ENCODE results near the gene ADCY2. TPM values are rescaled to one million over a fixed set of nuclear protein-coding genes. Genes with fewer than 3 reads are reported as not detected.

The ADCY2 gene
- polyA plus RNA-seq, 1 of the 3 experiments (the other 2 are of a cell fraction), result not detected

DNA sequence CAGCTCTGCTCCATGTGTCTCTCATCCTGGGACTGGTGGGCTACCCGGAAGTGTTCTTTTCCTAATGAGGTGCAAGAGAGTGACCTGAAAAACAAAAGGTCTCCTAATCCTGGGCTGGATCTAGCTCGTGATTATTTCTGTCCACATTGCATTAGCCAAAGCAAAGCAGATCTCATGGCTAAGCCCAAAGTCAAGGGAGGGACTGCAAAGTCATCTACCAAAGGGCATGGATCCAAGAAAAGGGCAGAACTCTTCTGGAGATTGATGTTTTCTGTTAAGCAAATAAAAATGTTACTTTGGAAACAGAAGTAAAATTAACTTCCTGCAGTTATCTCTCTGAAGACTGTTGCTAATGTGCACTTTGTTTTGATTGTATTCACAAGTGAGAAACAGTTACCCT is 229.8 kb downstream of the ADCY2 start:
- no peak overlapping the region for H3K4me2 ChIP-seq
- ChIA-PET POLR2A (no interaction called here), CTCF (interaction anchor here (1.1 kb wide), 1 partner anchor 52 kb away, joined by 3 read pairs; no protein-coding TSS in a partner anchor)
- DNase-seq, result no peak
- no peaks in the 10 kb centered on the region for H3F3A ChIP-seq (replicated peaks; ENCODE audit: insufficient read depth)
- TF ChIP-seq MEF2A (IDR thresholded peaks at IDR 0.05; ENCODE audit: borderline replicate concordance, low read depth), result no peak
- H3K9me3 ChIP-seq, result no peaks in the 10 kb centered on the region
- H3K36me3 ChIP-seq (replicated peaks in 1 of 2; ENCODE audit: control insufficient read depth in 1 of 2, insufficient read depth in 2 of 2, low read length in 1 of 2), result no peaks in the 10 kb centered on the region
- H3K79me2 ChIP-seq (ENCODE audit: insufficient read depth), result no peaks in the 10 kb centered on the region
- H3K27ac ChIP-seq (ENCODE audit: low read depth in 2 of 2, low read length in 1 of 2), result no peak overlapping the region
- no peaks in the 10 kb centered on the region for H3K4me1 ChIP-seq (ENCODE audit: control insufficient read depth in 1 of 2, insufficient read depth in 2 of 2, low read depth in 1 of 2, low read length in 1 of 2)
- H3K4me3 ChIP-seq (ENCODE audit: low read depth in 2 of 2, low read length in 1 of 2), result no peak overlapping the region
- H4K20me1 ChIP-seq (ENCODE audit: insufficient read depth), result no peaks in the 10 kb centered on the region
- H3K27me3 ChIP-seq (ENCODE audit: insufficient read depth), result no peaks in the 10 kb centered on the region; the same call in 1 of the 2 replicates
- no peaks in the 10 kb centered on the region for H3K9me2 ChIP-seq
- WGBS (ENCODE audit: low lambda C conversion rate), result 4% methylated on average over 2 of the region's 2 CpGs
- no peak overlapping the region for H3K9ac ChIP-seq
- H2AFZ ChIP-seq (ENCODE audit: low read depth), result no peak overlapping the region

DNA sequence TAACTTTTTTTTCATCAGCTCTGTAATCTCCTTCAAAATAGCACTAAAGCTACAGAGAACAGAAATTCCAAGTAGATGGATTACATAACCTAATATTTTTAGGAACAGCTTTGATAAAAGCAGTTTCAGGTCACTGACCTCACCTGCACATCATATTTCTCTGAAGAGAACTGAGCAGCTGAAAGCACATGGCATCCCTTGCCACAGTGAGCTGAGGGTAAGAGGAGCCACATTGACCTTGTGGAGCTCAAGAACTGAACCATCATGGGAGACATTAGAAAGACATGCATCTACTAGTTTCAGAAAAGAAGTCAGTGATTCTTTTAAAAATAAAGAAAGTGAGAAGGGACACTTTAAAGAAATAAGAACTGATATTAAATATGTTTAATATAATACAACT is 232.3 kb downstream of the ADCY2 start:
- Histone ChIP-seq H4K20me1 (ENCODE audit: insufficient read depth) (no peaks in the 10 kb centered on the region), H3K9ac (no peak overlapping the region), H3K9me2 (no peaks in the 10 kb centered on the region), H3K4me1 (ENCODE audit: control insufficient read depth in 1 of 2, insufficient read depth in 2 of 2, low read depth in 1 of 2, low read length in 1 of 2) (no peaks in the 10 kb centered on the region), H3K4me3 (ENCODE audit: low read depth in 2 of 2, low read length in 1 of 2) (no peak overlapping the region), H3K79me2 (ENCODE audit: insufficient read depth) (no peaks in the 10 kb centered on the region), H3K4me2 (no peak overlapping the region), H3K27me3 (ENCODE audit: insufficient read depth) (no peaks in the 10 kb centered on the region; the same call in 1 of the 2 replicates), H3K27ac (ENCODE audit: low read depth in 2 of 2, low read length in 1 of 2) (no peak overlapping the region), H3K36me3 (replicated peaks in 1 of 2; ENCODE audit: control insufficient read depth in 1 of 2, insufficient read depth in 2 of 2, low read length in 1 of 2) (no peaks in the 10 kb centered on the region), H3F3A (replicated peaks; ENCODE audit: insufficient read depth) (no peaks in the 10 kb centered on the region), H3K9me3 (no peaks in the 10 kb centered on the region), H2AFZ (ENCODE audit: low read depth) (no peak overlapping the region)
- no peak for TF ChIP-seq GATA2 (CRISPR knock-in tag; IDR thresholded peaks at IDR 0.05)
- TF ChIP-seq TAF1 (IDR thresholded peaks at IDR 0.05; ENCODE audit: borderline replicate concordance, low read depth, low read length), result no peak
- TF ChIP-seq, protein P1, sequence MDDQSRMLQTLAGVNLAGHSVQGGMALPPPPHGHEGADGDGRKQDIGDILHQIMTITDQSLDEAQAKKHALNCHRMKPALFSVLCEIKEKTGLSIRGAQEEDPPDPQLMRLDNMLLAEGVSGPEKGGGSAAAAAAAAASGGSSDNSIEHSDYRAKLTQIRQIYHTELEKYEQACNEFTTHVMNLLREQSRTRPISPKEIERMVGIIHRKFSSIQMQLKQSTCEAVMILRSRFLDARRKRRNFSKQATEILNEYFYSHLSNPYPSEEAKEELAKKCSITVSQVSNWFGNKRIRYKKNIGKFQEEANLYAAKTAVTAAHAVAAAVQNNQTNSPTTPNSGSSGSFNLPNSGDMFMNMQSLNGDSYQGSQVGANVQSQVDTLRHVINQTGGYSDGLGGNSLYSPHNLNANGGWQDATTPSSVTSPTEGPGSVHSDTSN (IDR thresholded peaks at IDR 0.05), result no peak
- TF ChIP-seq, protein P2, sequence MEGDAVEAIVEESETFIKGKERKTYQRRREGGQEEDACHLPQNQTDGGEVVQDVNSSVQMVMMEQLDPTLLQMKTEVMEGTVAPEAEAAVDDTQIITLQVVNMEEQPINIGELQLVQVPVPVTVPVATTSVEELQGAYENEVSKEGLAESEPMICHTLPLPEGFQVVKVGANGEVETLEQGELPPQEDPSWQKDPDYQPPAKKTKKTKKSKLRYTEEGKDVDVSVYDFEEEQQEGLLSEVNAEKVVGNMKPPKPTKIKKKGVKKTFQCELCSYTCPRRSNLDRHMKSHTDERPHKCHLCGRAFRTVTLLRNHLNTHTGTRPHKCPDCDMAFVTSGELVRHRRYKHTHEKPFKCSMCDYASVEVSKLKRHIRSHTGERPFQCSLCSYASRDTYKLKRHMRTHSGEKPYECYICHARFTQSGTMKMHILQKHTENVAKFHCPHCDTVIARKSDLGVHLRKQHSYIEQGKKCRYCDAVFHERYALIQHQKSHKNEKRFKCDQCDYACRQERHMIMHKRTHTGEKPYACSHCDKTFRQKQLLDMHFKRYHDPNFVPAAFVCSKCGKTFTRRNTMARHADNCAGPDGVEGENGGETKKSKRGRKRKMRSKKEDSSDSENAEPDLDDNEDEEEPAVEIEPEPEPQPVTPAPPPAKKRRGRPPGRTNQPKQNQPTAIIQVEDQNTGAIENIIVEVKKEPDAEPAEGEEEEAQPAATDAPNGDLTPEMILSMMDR (IDR thresholded peaks at IDR 0.05), result no peak
- TF ChIP-seq, protein P3, sequence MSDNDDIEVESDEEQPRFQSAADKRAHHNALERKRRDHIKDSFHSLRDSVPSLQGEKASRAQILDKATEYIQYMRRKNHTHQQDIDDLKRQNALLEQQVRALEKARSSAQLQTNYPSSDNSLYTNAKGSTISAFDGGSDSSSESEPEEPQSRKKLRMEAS (IDR thresholded peaks at IDR 0.05; ENCODE audit: low read depth), result no peak
- CTCF ChIA-PET, result interaction anchor here (1.7 kb wide), 1 partner anchor 9 kb away, joined by 4 read pairs; no protein-coding TSS in a partner anchor
- DNase-seq, result no peak
- POLR2A ChIA-PET, result no interaction called here

DNA sequence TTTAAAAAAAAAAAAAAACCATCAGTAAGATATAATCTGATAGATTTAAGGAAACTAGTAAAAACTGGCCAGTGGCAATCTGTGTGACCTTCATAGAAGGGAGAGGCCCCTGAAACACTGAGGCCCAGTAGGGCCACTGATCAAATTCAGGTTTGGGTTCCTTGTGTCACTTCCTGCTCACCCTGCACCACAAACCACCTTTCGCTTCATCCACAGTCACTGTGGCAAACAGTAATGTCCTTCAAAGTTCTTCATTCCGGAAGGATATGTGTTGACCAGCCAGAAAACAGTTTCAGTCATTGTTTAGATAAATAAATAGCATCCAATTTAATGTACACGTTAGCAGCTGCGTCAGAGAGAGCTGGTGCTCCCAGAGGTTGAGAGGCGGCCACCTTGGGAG is 232.9 kb downstream of the ADCY2 start:
- Histone ChIP-seq H3K27ac (ENCODE audit: low read depth in 2 of 2, low read length in 1 of 2) (no peak overlapping the region), H3K9me3 (no peaks in the 10 kb centered on the region), H3K4me1 (ENCODE audit: control insufficient read depth in 1 of 2, insufficient read depth in 2 of 2, low read depth in 1 of 2, low read length in 1 of 2) (no peaks in the 10 kb centered on the region), H3K9ac (no peak overlapping the region), H3K9me2 (no peaks in the 10 kb centered on the region), H3F3A (replicated peaks; ENCODE audit: insufficient read depth) (no peaks in the 10 kb centered on the region), H4K20me1 (ENCODE audit: insufficient read depth) (no peaks in the 10 kb centered on the region), H3K79me2 (ENCODE audit: insufficient read depth) (no peaks in the 10 kb centered on the region), H3K4me3 (ENCODE audit: low read depth in 2 of 2, low read length in 1 of 2) (no peak overlapping the region), H3K4me2 (no peak overlapping the region), H2AFZ (ENCODE audit: low read depth) (no peak overlapping the region), H3K36me3 (replicated peaks in 1 of 2; ENCODE audit: control insufficient read depth in 1 of 2, insufficient read depth in 2 of 2, low read length in 1 of 2) (no peaks in the 10 kb centered on the region), H3K27me3 (ENCODE audit: insufficient read depth) (no peaks in the 10 kb centered on the region; the same call in 1 of the 2 replicates)
- TF ChIP-seq TCF12 (IDR thresholded peaks at IDR 0.05), result no peak
- 12% methylated on average over 5 of the region's 5 CpGs for WGBS (ENCODE audit: low lambda C conversion rate)
- POLR2A ChIA-PET, result no interaction called here
- CTCF ChIA-PET, result no interaction called here
- DNase-seq, result no peak

All from SK-N-SH (cell line).